ENCODE data around the gene ITGA1. TPM values are rescaled to one million over a fixed set of nuclear protein-coding genes. Genes with fewer than 3 reads are reported as not detected.

Gene ITGA1
- 42.7 TPM for total RNA-seq

DNA sequence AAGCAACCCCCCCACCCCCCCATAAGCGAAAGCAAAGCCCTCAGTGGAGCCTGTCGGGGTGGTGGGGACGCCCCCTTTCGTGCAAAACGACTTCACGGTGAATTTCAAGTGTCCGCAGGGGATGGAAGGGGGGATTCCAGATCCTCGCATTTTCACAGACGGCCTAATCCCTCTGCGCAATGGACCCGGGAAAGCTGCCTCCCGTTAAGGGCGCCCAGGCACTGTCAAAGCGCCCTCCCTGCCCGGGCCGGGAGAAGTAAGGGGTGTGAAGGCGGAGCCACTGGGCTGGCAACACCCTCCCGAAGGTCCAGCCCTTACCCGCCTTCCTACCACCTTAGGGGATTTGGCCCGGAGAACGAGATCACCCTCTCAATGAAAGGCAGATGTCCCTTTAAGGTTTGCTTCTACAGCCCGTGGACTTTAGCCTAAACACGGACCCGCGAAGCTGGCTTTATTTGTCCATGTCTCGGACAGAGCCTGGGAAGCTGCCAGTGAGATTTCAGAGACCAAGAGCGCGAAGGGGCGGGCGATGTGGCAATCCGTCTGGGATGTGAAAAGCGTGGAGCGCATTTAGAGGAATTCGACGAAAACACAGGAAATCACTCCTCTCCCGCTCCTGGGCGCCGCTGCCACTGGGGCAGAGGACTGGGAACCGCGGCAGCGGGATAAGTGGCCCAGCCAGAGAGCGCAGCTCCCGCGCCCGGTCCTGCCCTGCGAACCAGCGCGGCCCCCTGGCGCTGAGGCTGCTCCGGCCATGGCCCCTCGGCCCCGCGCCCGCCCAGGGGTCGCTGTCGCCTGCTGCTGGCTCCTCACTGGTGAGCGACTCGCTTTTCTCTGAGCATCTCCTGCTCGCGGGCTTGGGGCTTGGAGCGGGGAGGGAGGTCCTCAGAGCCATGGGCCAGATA is at the start of gene ITGA1, which contains the start of gene PELO:
Gene ITGA1 (plus strand): TSS at position 317 of the 905 bp plus-strand sequence. CDS start 438 bp downstream, at position 755.
Gene PELO (plus strand): TSS at position 317 of the 905 bp plus-strand sequence. CDS start 12,479 bp downstream, outside the sequence.
- H3K4me3 ChIP-seq: peak within 1 kb of the TSS; percentile 80 to 84
- no peaks in the 10 kb centered on the region for H3K9me3 ChIP-seq
- no peaks in the 10 kb centered on the region for H3K27me3 ChIP-seq
- intact Hi-C loops (cut with DNase I): loop anchor here (1.0 to 10.0 kb wide), 7 partner anchors 11 to 697 kb away; partner anchors contain the start of gene FST
- DNase-seq (ENCODE audit: low spot score in 2 of 2): peak; percentile 43 to 93
- H3K36me3 ChIP-seq: no peaks in the 10 kb centered on the region
- H3K4me1 ChIP-seq: peaks cover 0 to 28% of the 10 kb centered on the region in 2 donors
- TF ChIP-seq, protein P1, sequence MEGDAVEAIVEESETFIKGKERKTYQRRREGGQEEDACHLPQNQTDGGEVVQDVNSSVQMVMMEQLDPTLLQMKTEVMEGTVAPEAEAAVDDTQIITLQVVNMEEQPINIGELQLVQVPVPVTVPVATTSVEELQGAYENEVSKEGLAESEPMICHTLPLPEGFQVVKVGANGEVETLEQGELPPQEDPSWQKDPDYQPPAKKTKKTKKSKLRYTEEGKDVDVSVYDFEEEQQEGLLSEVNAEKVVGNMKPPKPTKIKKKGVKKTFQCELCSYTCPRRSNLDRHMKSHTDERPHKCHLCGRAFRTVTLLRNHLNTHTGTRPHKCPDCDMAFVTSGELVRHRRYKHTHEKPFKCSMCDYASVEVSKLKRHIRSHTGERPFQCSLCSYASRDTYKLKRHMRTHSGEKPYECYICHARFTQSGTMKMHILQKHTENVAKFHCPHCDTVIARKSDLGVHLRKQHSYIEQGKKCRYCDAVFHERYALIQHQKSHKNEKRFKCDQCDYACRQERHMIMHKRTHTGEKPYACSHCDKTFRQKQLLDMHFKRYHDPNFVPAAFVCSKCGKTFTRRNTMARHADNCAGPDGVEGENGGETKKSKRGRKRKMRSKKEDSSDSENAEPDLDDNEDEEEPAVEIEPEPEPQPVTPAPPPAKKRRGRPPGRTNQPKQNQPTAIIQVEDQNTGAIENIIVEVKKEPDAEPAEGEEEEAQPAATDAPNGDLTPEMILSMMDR (IDR thresholded peaks at IDR 0.05): peak; percentile 21 to 70 (median 51)
- H3K27ac ChIP-seq: peak within 1 kb of the TSS; percentile 90 to 97

DNA sequence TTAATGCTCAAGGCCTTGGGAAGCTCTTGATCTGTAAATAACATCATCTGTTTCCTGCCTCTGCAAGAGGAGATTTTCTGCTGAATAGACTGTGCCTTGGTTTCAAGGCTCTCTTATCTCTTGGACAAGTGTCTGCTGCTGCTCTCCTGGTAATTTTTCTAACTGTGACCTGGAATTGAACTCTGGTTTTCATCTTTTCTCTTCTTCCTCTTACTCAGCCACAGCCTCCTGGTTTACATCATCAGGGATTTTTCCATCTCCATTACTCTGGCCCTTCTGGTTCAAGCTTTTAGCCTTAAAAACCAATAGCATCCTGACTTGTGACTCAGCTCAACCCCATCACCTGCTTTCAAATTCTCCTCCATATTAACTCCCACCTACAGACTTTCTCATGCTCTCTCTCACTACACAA is 49.6 kb upstream of the ITGA1 start:
- Histone ChIP-seq H3K27me3 (no peaks in the 10 kb centered on the region), H3K36me3 (no peaks in the 10 kb centered on the region), H3K4me3 (no peak overlapping the region), H3K4me1 (peaks cover 0 to 9% of the 10 kb centered on the region in 2 donors), H3K27ac (no peak overlapping the region), H3K9me3 (no peaks in the 10 kb centered on the region)
- DNase-seq (ENCODE audit: low spot score in 2 of 2): no peak
- TF ChIP-seq, protein P1 (IDR thresholded peaks at IDR 0.05): no peak
- intact Hi-C loops (cut with DNase I): no loop called here

DNA sequence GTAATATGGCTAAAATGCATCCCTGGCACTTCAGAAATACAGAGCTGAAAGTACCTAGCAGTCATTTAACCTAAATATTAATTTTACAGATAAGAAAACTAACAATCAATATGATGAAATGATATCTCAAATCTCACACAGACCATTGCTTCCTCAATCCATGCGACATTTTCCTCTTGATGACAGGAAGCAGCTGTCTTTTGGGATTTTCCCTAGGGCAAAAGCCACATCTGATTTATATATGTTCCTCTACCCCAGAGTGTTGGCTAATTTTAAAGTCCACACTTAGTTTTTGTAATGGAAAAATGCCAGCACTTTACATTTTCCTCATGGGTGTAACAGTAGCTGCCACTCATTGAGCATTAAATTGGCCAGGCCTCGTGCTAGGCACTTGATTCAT is 47.7 kb upstream of the ITGA1 start:
- TF ChIP-seq, protein P1 (IDR thresholded peaks at IDR 0.05): no peak
- H3K27me3 ChIP-seq: no peaks in the 10 kb centered on the region
- intact Hi-C loops (cut with DNase I): no loop called here

DNA sequence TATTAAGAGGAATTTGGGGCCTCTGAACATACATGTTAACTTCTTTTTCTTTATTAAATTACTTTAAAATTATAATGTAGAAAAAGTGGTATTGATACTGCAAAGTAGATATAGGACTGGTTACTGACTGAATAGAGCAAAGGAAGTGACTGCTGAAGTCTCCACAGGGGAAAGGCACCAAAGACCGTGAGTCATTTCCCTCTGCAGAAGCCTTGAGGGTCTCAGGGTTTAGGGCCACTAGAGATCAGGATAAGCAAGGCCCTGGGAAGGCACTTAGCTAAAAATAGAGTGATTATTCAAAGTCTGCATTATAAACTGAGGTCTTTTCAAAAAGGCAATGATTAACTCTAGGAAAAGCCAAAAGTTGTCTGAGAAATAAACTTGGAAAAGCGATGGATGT is 44.7 kb upstream of the ITGA1 start:
- Histone ChIP-seq H3K4me3 (no peak overlapping the region), H3K9me3 (no peaks in the 10 kb centered on the region), H3K27me3 (no peaks in the 10 kb centered on the region), H3K4me1 (peaks cover 0 to 19% of the 10 kb centered on the region in 2 donors), H3K36me3 (no peaks in the 10 kb centered on the region), H3K27ac (peak overlapping the region; percentile 52 to 64)
- no peak for DNase-seq (ENCODE audit: low spot score in 2 of 2)
- intact Hi-C loops (cut with DNase I): no loop called here
- TF ChIP-seq, protein P1 (IDR thresholded peaks at IDR 0.05): no peak

More for the DNA sequence above, 47.7 kb upstream of the ITGA1 start:
- Histone ChIP-seq H3K4me3 (no peak overlapping the region), H3K4me1 (peaks cover 0 to 19% of the 10 kb centered on the region in 2 donors), H3K27ac (no peak overlapping the region), H3K36me3 (no peaks in the 10 kb centered on the region), H3K9me3 (no peaks in the 10 kb centered on the region)
- no peak for DNase-seq (ENCODE audit: low spot score in 2 of 2)

DNA sequence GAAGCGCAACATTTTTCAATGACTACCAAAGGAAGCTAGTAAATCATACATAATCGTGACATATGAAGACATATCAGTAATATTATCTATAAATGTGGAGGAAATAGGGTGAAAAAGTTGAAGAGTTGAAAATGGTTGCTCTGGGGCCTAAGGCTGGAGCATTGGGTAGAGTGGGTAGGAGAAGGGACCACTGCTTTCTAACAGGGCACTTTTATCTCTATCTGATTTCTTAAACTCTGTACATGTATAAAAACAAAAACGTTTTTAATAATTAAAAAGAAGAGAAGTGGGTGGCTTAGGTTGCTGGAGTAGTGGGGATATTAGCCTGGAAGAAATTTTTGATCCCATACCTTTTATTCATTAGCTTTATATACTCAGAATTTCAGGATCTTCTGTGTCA is 44.2 kb upstream of the ITGA1 start:
- Histone ChIP-seq H3K4me1 (peaks cover 0 to 19% of the 10 kb centered on the region in 2 donors), H3K9me3 (no peaks in the 10 kb centered on the region), H3K27me3 (no peaks in the 10 kb centered on the region), H3K36me3 (no peaks in the 10 kb centered on the region), H3K27ac (peak overlapping the region; percentile 52 to 64), H3K4me3 (no peak overlapping the region)
- intact Hi-C loops (cut with DNase I): no loop called here
- no peak for DNase-seq (ENCODE audit: low spot score in 2 of 2)
- TF ChIP-seq, protein P1 (IDR thresholded peaks at IDR 0.05): no peak

All from ascending aorta (tissue), 2 donors.